Chondrocyte (in vitro differentiated cells): ENCODE data around the gene PLXND1. TPM values are rescaled to one million over a fixed set of nuclear protein-coding genes. Genes with fewer than 3 reads are reported as not detected.

ENCODE experiments used
- DNase-seq: peaks from one replicate; pipeline ENCODE4 v3.0.0; 2021; ENCODE audit warnings: mixed read lengths, low spot score
- H3K27ac Mint-ChIP-seq: one replicate; pipeline ENCODE4 v1.8.0; 2021; ENCODE audit warnings: mild to moderate bottlenecking, moderate library complexity, mixed read lengths; ENCODE audit not compliant: unreplicated experiment
- H3K27me3 Mint-ChIP-seq: 2 replicates; pipeline ENCODE4 v1.8.0; 2021; ENCODE audit warnings: low read depth, mixed read lengths
- H3K36me3 Mint-ChIP-seq: 2 replicates; pipeline ENCODE4 v1.8.0; 2021; ENCODE audit warnings: low read depth, mixed read lengths
- H3K4me1 Mint-ChIP-seq: 2 replicates; pipeline ENCODE4 v1.8.0; 2021; ENCODE audit warnings: low read depth, mild to moderate bottlenecking, mixed read lengths
- H3K4me3 Mint-ChIP-seq: one replicate; pipeline ENCODE4 v1.8.0; 2021; ENCODE audit warnings: mild to moderate bottlenecking, moderate library complexity, mixed read lengths; ENCODE audit not compliant: unreplicated experiment
- H3K9me3 Mint-ChIP-seq: 2 replicates; pipeline ENCODE4 v1.8.0; 2021; ENCODE audit warnings: low read depth, mixed read lengths
- CTCF ChIP-seq: fragments of 200-600 bp; sonication (generic); IDR thresholded peaks from 2 replicates; pipeline ENCODE4 v1.5.0; 2021; ENCODE audit warnings: antibody characterized with exemption, mild to moderate bottlenecking, moderate library complexity
- total RNA-seq: library from RNA; stranded (reverse); gene quantifications from 3 replicates; pipeline ENCODE4 v1.2.1, GENCODE V29; 2021

PLXND1 gene
- total RNA-seq, 1 donor from 2014 or later = 267 TPM

DNA sequence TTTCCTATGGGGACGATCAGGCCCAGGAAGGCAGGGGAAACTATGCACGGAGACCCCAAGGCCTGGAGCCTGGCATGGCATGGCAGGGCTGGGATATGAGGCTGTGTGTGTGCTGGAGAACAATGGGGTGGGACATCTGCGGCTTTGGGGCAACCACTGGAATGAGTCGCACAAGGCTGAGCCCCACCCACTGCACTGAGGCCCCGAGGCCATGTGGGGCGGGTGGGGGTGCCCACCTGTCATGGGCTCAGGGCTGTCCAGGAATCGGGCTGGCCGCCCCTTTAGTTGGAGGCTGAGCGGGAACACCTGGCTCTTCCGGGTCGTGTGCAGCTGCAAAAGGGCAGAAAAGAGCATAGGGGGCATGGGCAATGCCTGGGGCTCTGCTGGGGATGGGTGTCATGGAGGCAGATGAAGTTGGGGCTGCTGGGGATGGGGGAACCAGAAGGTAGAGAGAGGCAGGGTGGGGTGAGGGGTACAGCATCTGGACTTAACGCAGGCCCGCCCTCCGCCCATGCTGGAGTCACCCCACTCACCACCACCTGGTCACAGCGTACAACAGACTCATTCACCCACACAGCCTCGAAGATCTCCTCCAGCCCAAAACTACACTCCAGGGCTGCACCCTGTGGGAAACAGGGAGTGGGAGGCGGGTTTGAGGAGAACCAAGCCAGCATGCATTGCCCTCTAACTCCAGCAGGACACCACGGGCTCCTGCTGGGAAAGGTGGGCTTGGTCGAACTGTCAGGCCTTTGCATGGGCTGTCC is 31.1 kb downstream of the PLXND1 start:
- Mint-ChIP-seq H3K4me3 (no peak overlapping the region), H3K36me3 (peaks cover 27% of the 10 kb centered on the region), H3K9me3 (no peaks in the 10 kb centered on the region), H3K27ac (peak overlapping the region; percentile 36), H3K27me3 (no peaks in the 10 kb centered on the region), H3K4me1 (no peaks in the 10 kb centered on the region)
- no peak for DNase-seq
- TF ChIP-seq CTCF = no peak

- Mint-ChIP-seq H3K36me3 (peaks cover 27% of the 10 kb centered on the region), H3K27me3 (no peaks in the 10 kb centered on the region), H3K4me1 (no peaks in the 10 kb centered on the region), H3K27ac (no peak overlapping the region), H3K4me3 (no peak overlapping the region), H3K9me3 (no peaks in the 10 kb centered on the region)
- TF ChIP-seq CTCF = no peak
- DNase-seq = no peak
Measured at GRCh38 chr3:129574206-129574605, 32.3 kb downstream of the PLXND1 start.

DNA sequence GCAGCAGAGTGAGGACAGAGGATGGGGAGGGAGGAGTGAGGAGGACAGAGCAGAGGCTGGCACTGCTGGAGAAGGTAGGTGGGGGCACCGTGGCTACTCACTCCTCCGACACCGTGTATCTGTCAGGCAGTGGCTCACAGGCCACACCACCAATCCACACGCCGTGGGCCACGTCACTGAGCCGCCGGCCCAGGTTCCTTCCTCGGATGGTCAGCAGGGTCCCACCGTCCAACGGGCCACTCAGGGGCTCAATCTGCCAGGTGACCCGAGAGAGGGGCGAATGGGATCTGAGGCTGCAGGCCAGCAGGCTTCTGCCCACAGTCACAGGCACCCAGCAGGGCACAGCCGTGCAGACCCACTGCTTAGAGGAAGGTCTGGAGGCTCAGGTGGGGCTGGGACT is 33.0 kb downstream of the PLXND1 start:
- DNase-seq = no peak
- Mint-ChIP-seq H3K27ac (no peak overlapping the region), H3K4me1 (no peaks in the 10 kb centered on the region), H3K36me3 (peaks cover 33% of the 10 kb centered on the region), H3K4me3 (no peak overlapping the region), H3K27me3 (no peaks in the 10 kb centered on the region), H3K9me3 (no peaks in the 10 kb centered on the region)
- TF ChIP-seq CTCF = no peak

DNA sequence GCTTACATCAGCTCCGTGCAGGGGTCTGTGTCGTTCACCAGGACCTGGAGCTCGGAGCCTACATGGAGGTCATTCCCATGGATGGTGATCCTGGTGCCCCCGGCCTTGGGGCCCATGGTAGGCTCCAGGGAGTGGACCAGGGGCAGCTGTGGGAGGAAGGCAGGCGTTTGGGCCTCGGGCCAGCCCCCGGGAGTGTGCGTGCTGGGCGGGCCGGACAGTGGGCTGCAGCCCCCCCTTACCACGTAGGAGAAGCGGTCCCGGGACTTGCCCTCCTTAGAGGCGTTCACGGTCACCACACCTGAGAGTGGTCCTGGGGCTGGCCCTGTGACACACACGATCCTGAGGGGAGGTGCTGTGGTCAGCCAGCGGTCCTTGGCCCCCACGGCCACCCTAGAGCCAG is 33.9 kb downstream of the PLXND1 start:
- Mint-ChIP-seq H3K4me3 (no peak overlapping the region), H3K36me3 (peaks cover 37% of the 10 kb centered on the region), H3K9me3 (no peaks in the 10 kb centered on the region), H3K27me3 (no peaks in the 10 kb centered on the region), H3K4me1 (no peaks in the 10 kb centered on the region), H3K27ac (no peak overlapping the region)
- no peak for TF ChIP-seq CTCF
- DNase-seq = no peak

DNA sequence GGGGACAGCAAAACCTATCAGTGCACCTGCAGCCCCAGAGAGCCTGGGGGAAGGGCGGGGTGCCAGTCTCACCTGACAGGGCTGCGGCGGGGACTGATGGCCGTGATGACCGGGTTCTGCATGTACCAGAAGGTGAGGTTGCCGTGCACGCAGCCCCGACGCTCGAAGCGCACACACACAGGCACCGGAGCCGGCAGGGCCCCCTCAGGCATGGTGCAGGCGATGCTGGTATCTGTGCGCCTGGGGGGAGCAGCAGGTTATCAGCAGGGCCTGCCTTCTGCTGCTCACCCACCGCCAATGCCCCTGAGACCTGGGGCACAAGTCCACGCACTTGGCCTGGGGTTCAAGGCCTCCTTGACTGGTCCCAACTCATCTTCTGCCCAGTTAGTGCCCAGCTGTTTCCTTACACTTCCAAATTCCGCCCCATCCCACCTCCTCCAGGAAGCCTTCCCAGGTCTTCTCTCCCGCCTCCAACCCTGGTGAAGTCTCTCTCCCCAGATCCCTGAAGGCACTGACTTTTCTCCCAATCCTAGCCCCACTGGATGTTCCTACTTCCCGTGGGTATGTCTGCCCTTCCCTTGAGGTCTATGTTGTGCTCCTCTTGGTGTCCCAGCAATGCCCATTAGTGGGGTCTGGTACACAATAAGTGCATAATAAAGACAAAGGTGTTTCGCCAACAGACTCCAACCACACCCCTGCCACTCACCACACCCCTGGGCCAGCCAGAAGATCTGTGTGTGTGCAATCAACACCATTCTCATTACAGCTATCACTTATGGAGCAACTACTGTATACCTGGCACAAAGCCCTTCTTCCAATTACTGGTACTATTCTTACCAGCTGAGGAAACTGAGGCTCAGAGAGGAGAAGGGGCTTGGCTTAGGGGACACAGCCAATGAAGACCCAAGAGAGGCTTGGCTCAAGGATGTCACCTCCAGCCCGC is 34.6 kb downstream of the PLXND1 start:
- TF ChIP-seq CTCF = no peak
- Mint-ChIP-seq H3K27ac (no peak overlapping the region), H3K9me3 (no peaks in the 10 kb centered on the region), H3K4me3 (no peak overlapping the region), H3K27me3 (no peaks in the 10 kb centered on the region), H3K4me1 (peaks cover under 1% of the 10 kb centered on the region), H3K36me3 (peaks cover 39% of the 10 kb centered on the region)
- no peak for DNase-seq
